Erythroblast (primary cell): ENCODE measurements around the gene CA4.

Experiments
- GATA1 ChIP-seq: IDR thresholded peaks from 2 replicates; pipeline ENCODE4 v1.6.1; 2011; ENCODE audit warnings: low read depth, mild to moderate bottlenecking, control low read depth, low read length, moderate library complexity
- POLR2A ChIP-seq: IDR thresholded peaks from 2 replicates; pipeline ENCODE4 v1.6.1; 2011; ENCODE audit warnings: mild to moderate bottlenecking, low read length

DNA sequence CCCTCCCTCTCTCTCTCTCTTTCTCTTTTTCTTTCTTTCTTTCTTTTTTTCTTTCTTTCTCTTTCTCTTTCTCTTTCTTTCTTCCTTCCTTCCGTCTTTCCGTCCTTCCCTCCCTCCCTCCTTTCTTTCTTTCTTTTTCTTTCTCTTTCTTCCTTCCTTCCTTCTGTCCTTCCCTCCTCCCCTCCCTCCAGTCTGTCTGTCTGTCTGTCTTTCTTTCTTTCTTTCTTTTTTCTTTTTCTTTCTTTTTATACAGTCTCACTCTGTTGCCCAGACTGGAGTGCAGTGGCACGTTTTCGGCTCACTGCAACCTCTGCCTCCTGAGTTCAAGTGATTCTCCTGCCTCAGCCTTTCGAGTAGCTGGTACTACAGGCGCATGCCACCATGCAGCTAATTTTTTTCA, 14.4 kb downstream of the CA4 start:
- TF ChIP-seq POLR2A (no peak), GATA1 (no peak)
